K562 (cell line): ENCODE data around the gene SPATA12. TPM values are rescaled to one million over a fixed set of nuclear protein-coding genes. Genes with fewer than 3 reads are reported as not detected.

ENCODE experiments used
- ATAC-seq: fragments of 200-7000 bp; cut with Tn5 transposase; 3 replicates; pipeline ENCODE4 v1.9.1; 2020; ENCODE audit warnings: moderate library complexity
- BruUV-seq: library from RNA; stranded (reverse); fragments of 400-500 nt; replicated peaks from 2 replicates; lab custom pipeline; 2021; lab: Mats Ljungman, UMichigan
- CTCF ChIA-PET: fragments of 300-600 bp; formaldehyde crosslinking; extraction: SDS; loops from one replicate; lab custom pipeline; 2021; ENCODE audit warnings: low intra/inter-chr PET ratio; lab: Yijun Ruan, JAX
- POLR2A ChIA-PET: fragments of 300-600, 350-650 bp; sonication (Branson Sonifier 250); formaldehyde crosslinking; extraction: SDS; loops from one replicate; lab custom pipeline; 2021; ENCODE audit warnings: antibody characterized with exemption, inconsistent platforms; lab: Yijun Ruan, JAX
- DNase-seq, 4 experiments: peaks; one replicate each; pipeline versions ENCODE4 v3.0.0 to v3.0.0-alpha.2; 2011 to 2018; ENCODE audit warnings: low spot score in 3 of 4, mixed read lengths in 3 of 4; ENCODE audit errors: extremely low read depth in 1 of 4
- FAIRE-seq: peaks from 2 replicates; lab custom pipeline; 2011; peaks lifted over from hg19 to GRCh38; lab: Jason Lieb, UNC
- H2AFZ ChIP-seq: 2 replicates; pipeline ENCODE4 v1.6.0; 2011; ENCODE audit warnings: low read depth, low read length, control low read depth, inconsistent platforms
- H3K27ac ChIP-seq: fragments of 200-600 bp; 3 replicates; pipeline ENCODE4 v1.8.0; 2011; ENCODE audit warnings: low read depth, mild to moderate bottlenecking, control low read depth, inconsistent platforms, low read length, moderate library complexity, mixed read lengths; ENCODE audit errors: extremely low read depth
- H3K27me3 ChIP-seq, 2 experiments: fragments of 300-600 bp in 1 of 2; 2 replicates in 1 of 2; 3 replicates in 1 of 2; pipeline versions ENCODE4 v1.6.0 to v1.8.0; 2011; ENCODE audit warnings: inconsistent platforms in 2 of 2, low read length in 2 of 2, mild to moderate bottlenecking in 1 of 2, mixed read lengths in 1 of 2, moderate library complexity in 1 of 2; ENCODE audit not compliant: control insufficient read depth in 2 of 2, insufficient read depth in 2 of 2
- H3K36me3 ChIP-seq: fragments of 300-600 bp; 3 replicates; pipeline ENCODE4 v1.8.0; 2011; ENCODE audit warnings: mild to moderate bottlenecking, low read length, inconsistent platforms; ENCODE audit not compliant: control insufficient read depth, insufficient read depth
- H3K4me1 ChIP-seq, 2 experiments: fragments of 200-600 bp in 1 of 2; replicated peaks in 1 of 2; 2 replicates in 1 of 2; 3 replicates in 1 of 2; pipeline versions ENCODE4 v1.5.1 to v1.8.0; 2011; ENCODE audit warnings: inconsistent platforms in 2 of 2, low read length in 2 of 2, mild to moderate bottlenecking in 1 of 2, mixed read lengths in 1 of 2, moderate library complexity in 1 of 2; ENCODE audit not compliant: control insufficient read depth in 2 of 2, insufficient read depth in 2 of 2
- H3K4me2 ChIP-seq: 2 replicates; pipeline ENCODE4 v1.6.1; 2011; ENCODE audit warnings: low read length, control low read depth, inconsistent platforms, mixed read lengths; ENCODE audit not compliant: insufficient read depth
- H3K4me3 ChIP-seq: fragments of 200-600 bp; sonication (generic), shearing (Covaris generic); 2 replicates; pipeline ENCODE4 v1.5.1; 2016; ENCODE audit warnings: control low read depth, inconsistent platforms
- H3K79me2 ChIP-seq: fragments of 200-600 bp; 3 replicates; pipeline ENCODE4 v1.8.0; 2011; ENCODE audit warnings: low read length, inconsistent platforms; ENCODE audit not compliant: control insufficient read depth, insufficient read depth
- H3K9ac ChIP-seq, 2 experiments: 2 replicates each; pipeline versions ENCODE4 v1.6.0 to v1.6.1; 2011; ENCODE audit warnings: low read depth in 2 of 2, low read length in 2 of 2, control low read depth in 1 of 2, inconsistent platforms in 1 of 2, mild to moderate bottlenecking in 1 of 2, mixed read lengths in 1 of 2; ENCODE audit not compliant: insufficient read depth in 1 of 2
- H3K9me1 ChIP-seq: one replicate; pipeline ENCODE4 v1.6.0; 2011; ENCODE audit warnings: inconsistent platforms, mild to moderate bottlenecking, low read length, moderate library complexity; ENCODE audit not compliant: control insufficient read depth, insufficient read depth
- H3K9me3 ChIP-seq: replicated peaks from 2 replicates; pipeline ENCODE4 v1.5.1; 2011; ENCODE audit warnings: low read depth, low read length, inconsistent platforms; ENCODE audit not compliant: control insufficient read depth, insufficient read depth
- H4K20me1 ChIP-seq: replicated peaks from 2 replicates; pipeline ENCODE4 v1.6.1; 2011; ENCODE audit warnings: low read length, inconsistent platforms, mixed read lengths; ENCODE audit not compliant: control insufficient read depth, insufficient read depth
- ASH1L ChIP-seq: fragments of 450-650 bp; IDR thresholded peaks from 2 replicates; pipeline ENCODE4 v1.6.1; 2018; ENCODE audit warnings: borderline replicate concordance, mild to moderate bottlenecking, low read depth; ENCODE audit not compliant: partially characterized antibody
- GATA2 ChIP-seq: sonication (generic); formaldehyde crosslinking; IDR thresholded peaks from 2 replicates; pipeline ENCODE4 v1.4.0; 2020; ENCODE audit warnings: mild to moderate bottlenecking, missing genetic modification reagents
- KLF10 ChIP-seq: fragments of 250-450 bp; sonication (Bioruptor Pico); IDR thresholded peaks from 2 replicates; pipeline ENCODE4 v1.6.1; 2021; ENCODE audit warnings: matching md5 sums
- RBM34 ChIP-seq: fragments of 200-400 bp; formaldehyde crosslinking; IDR thresholded peaks from 2 replicates; pipeline ENCODE4 v1.6.1; 2018; ENCODE audit warnings: low read length, borderline replicate concordance; ENCODE audit not compliant: insufficient read depth
- SETDB1 ChIP-seq: IDR thresholded peaks from one replicate; pipeline ENCODE4 v1.6.1; 2012; ENCODE audit warnings: low read length, control low read depth, inconsistent platforms
- SREBF1 ChIP-seq: fragments of 150-350 bp; IDR thresholded peaks from 2 replicates; pipeline ENCODE4 v1.6.1; 2014; ENCODE audit warnings: antibody characterized with exemption, low read depth, low read length, borderline replicate concordance
- TEAD4 ChIP-seq, 2 experiments: sonication (generic) in 1 of 2; formaldehyde crosslinking in 1 of 2; IDR thresholded peaks; 2 replicates each; pipeline versions ENCODE4 v1.6.1 to v1.8.0; 2012 to 2022; ENCODE audit warnings: borderline replicate concordance in 1 of 2, inconsistent platforms in 1 of 2, low read length in 1 of 2, mild to moderate bottlenecking in 1 of 2, missing genetic modification reagents in 1 of 2
- ZNF347 ChIP-seq: fragments of 450-650 bp; formaldehyde crosslinking; IDR thresholded peaks from 2 replicates; pipeline ENCODE4 v1.4.0; 2020; ENCODE audit warnings: low read depth, mild to moderate bottlenecking, moderate library complexity
- ZNF586 ChIP-seq: fragments of 450-650 bp; formaldehyde crosslinking; conservative IDR thresholded peaks from 2 replicates; pipeline ENCODE4 v1.4.0; 2020; ENCODE audit warnings: mild to moderate bottlenecking, moderate library complexity
- WGBS: fragments of 100-300 bp; shearing (Covaris generic); methylation state at CpG from one replicate; pipeline ENCODE4 v1.1.6; 2016; ENCODE audit warnings: low coverage, mixed read lengths; ENCODE audit not compliant: insufficient coverage; ENCODE audit errors: missing lambda C conversion rate; 5-methylcytosine and 5-hydroxymethylcytosine counted together
- in situ Hi-C: fragments of 300-500 bp; cut with MboI; formaldehyde crosslinking; loops from 4 replicates; pipeline ENCODE4 v1.15.0; 2018; ENCODE audit warnings: inconsistent platforms, mixed read lengths
- intact Hi-C: fragments of 100-400 bp; cut with micrococcal nuclease; formaldehyde crosslinking; loops from 2 replicates; pipeline ENCODE4 v1.14.2; 2022
- polyA plus RNA-seq, 8 experiments: library from polyadenylated mRNA; depleted of rRNA in 4 of 8; stranded (reverse) in 5 of 8; unstranded in 3 of 8; fragments of >200 nt; fragmentation: Nextera tagmentation in 2 of 8; fragmentation: Illumina TruSeq in 1 of 8; extraction: Ambion mirVana in 2 of 8; extraction: Trizol in 1 of 8; gene quantifications; 2 replicates each; pipeline versions ENCODE4 v1.2.1 to v1.2.3, GENCODE V29; 2011 to 2014; ENCODE audit warnings: inconsistent platforms in 1 of 8, missing spikeins in 1 of 8
- total RNA-seq, 7 experiments: library from RNA; depleted of rRNA in 6 of 7; stranded (reverse); fragments of >200 nt in 6 of 7; fragmentation: Illumina TruSeq in 2 of 7; extraction: Trizol in 2 of 7; gene quantifications; 2 replicates each; pipeline versions ENCODE4 v1.2.1 to v1.2.3, GENCODE V29; 2011 to 2021; ENCODE audit warnings: low replicate concordance in 1 of 7
- TF ChIP-seq, protein P1 (sequence below): fragments of 250-450 bp; sonication (Bioruptor Pico); IDR thresholded peaks from 2 replicates; pipeline ENCODE4 v1.8.0; 2022; ENCODE audit warnings: moderate library complexity, mild to moderate bottlenecking, inconsistent platforms

SPATA12 gene
- total and polyA plus RNA-seq, 9 of the 15 experiments (the other 6 are each of a cell fraction or from before 2014, with no cell fraction given), result not detected

DNA sequence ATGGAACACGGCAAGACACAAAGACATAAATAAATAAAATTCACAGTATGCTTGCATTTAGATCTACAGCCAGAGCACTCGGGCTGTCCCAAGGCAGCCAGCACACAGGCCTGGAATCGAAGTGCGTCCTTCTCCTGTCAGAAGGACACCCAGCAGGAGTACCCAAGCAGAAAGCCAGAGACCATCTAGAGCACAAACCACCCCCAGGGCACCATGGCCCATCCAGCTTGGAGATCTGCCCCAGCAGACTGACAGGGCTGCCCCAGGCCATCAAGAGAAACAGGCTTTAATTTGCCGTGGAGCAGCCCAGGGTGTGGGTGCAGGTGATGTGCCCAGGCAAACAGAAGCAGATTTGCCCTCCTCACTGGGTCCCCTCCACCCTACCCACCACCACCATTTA is 7.8 kb upstream of the SPATA12 start:
- ChIA-PET POLR2A (no interaction called here), CTCF (no interaction called here)
- Histone ChIP-seq H3K27ac (no peak overlapping the region), H4K20me1 (no peaks in the 10 kb centered on the region), H3K4me3 (no peak overlapping the region), H3K9me1 (no peaks in the 10 kb centered on the region), H3K4me2 (no peak overlapping the region), H3K27me3 (no peaks in the 10 kb centered on the region; a peak in 1 of 5 replicates), H3K36me3 (no peaks in the 10 kb centered on the region), H3K79me2 (no peaks in the 10 kb centered on the region), H3K9me3 (no peaks in the 10 kb centered on the region), H3K4me1 (peaks cover 0 to 3% of the 10 kb centered on the region in 2 experiments; a peak in 1 of 5 replicates), H2AFZ (no peak overlapping the region), H3K9ac (no peak overlapping the region; a peak in 1 of 4 replicates)
- DNase-seq (no peak), FAIRE-seq (no peak), ATAC-seq (no peak)
- WGBS, result 16% methylated on average over 4 of the region's 5 CpGs
- intact Hi-C loops, result no loop called here
- in situ Hi-C loops, result no loop called here
- TF ChIP-seq RBM34, result no peak
- no peak for TF ChIP-seq GATA2 (CRISPR knock-in tag)
- TF ChIP-seq ZNF347 (CRISPR knock-in tag), result no peak
- BruUV-seq, result no TSS peak

DNA sequence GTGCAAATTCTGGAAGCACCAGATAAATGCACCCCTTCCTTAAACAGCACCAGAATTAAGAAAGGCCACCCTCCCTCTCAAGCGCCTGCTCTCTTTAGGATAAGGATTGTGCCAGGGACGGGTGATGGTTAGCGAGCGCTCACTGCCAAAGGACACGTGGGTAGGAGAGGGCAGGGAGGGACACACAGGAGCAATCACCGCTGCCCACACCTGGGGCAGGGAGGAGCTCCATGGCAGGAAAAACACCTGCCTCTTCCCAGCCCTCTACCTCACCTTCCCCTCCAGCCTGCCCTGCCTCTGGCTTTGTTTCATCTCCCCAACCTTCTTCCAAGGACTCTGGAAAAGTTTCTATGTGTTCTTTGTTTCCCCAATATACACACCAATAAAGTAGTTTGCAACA is 7.3 kb upstream of the SPATA12 start:
- in situ Hi-C loops, result no loop called here
- Histone ChIP-seq H3K9me3 (no peaks in the 10 kb centered on the region), H3K9me1 (no peaks in the 10 kb centered on the region), H3K4me3 (no peak overlapping the region), H3K27me3 (no peaks in the 10 kb centered on the region; a peak in 1 of 5 replicates), H3K27ac (no peak overlapping the region), H2AFZ (no peak overlapping the region), H3K4me2 (no peak overlapping the region), H3K4me1 (no peaks in the 10 kb centered on the region; a peak in 1 of 5 replicates), H4K20me1 (no peaks in the 10 kb centered on the region), H3K9ac (no peak overlapping the region), H3K36me3 (no peaks in the 10 kb centered on the region), H3K79me2 (no peaks in the 10 kb centered on the region)
- FAIRE-seq (no peak), ATAC-seq (no peak), DNase-seq (no peak)
- ChIA-PET CTCF (no interaction called here), POLR2A (no interaction called here)
- TF ChIP-seq ZNF586 (CRISPR knock-in tag) (no peak), KLF10 (no peak), ASH1L (no peak), TEAD4 (IDR thresholded peaks at IDR 0.05; ENCODE audit: low read length) (no peak), TEAD4 (CRISPR knock-in tag; IDR thresholded peaks at IDR 0.05; ENCODE audit: borderline replicate concordance) (no peak), SETDB1 (no peak), SREBF1 (no peak)
- TF ChIP-seq, protein P1, sequence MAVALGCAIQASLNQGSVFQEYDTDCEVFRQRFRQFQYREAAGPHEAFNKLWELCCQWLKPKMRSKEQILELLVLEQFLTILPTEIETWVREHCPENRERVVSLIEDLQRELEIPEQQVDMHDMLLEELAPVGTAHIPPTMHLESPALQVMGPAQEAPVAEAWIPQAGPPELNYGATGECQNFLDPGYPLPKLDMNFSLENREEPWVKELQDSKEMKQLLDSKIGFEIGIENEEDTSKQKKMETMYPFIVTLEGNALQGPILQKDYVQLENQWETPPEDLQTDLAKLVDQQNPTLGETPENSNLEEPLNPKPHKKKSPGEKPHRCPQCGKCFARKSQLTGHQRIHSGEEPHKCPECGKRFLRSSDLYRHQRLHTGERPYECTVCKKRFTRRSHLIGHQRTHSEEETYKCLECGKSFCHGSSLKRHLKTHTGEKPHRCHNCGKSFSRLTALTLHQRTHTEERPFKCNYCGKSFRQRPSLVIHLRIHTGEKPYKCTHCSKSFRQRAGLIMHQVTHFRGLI (CRISPR knock-in tag), result no peak
- no TSS peak for BruUV-seq
- intact Hi-C loops, result no loop called here
- 30% methylated on average over 3 of the region's 6 CpGs for WGBS
